GM23338 (cell line): Measurements from ENCODE around the gene GID4.

Experiments
- CREB1 ChIP-seq: fragments of 250-450 bp; sonication (Bioruptor Pico); IDR thresholded peaks from 2 replicates; pipeline ENCODE4 v1.5.0; 2020; ENCODE audit warnings: low read depth, mild to moderate bottlenecking, moderate library complexity
- CTCF ChIP-seq, 2 experiments: fragments of 200-600 bp in 1 of 2; sonication (generic) in 1 of 2; conservative IDR thresholded peaks; 2 replicates each; pipeline versions ENCODE4 v1.5.1 to v1.6.1; 2016 to 2017; ENCODE audit warnings: antibody characterized with exemption in 2 of 2, low read depth in 2 of 2, mild to moderate bottlenecking in 2 of 2, moderate library complexity in 1 of 2
- ETS1 ChIP-seq: IDR thresholded peaks from 2 replicates; pipeline ENCODE4 v1.6.1; 2016; ENCODE audit warnings: antibody characterized with exemption
- EZH2 ChIP-seq: fragments of 200-600 bp; sonication (generic); IDR thresholded peaks from one replicate; pipeline ENCODE4 v1.8.0; 2017; ENCODE audit warnings: antibody characterized with exemption, mild to moderate bottlenecking, low read depth; ENCODE audit not compliant: unreplicated experiment
- EZH2phosphoT487 ChIP-seq: fragments of 200-600 bp; sonication (generic); IDR thresholded peaks from one replicate; pipeline ENCODE4 v1.8.1; 2018; ENCODE audit warnings: antibody characterized with exemption; ENCODE audit not compliant: unreplicated experiment
- JUNB ChIP-seq: IDR thresholded peaks from one replicate; pipeline ENCODE4 v1.6.1; 2016; ENCODE audit warnings: antibody characterized with exemption; ENCODE audit not compliant: unreplicated experiment
- NANOG ChIP-seq: IDR thresholded peaks from 2 replicates; pipeline ENCODE4 v1.6.1; 2016; ENCODE audit warnings: antibody characterized with exemption, borderline replicate concordance
- POLR2AphosphoS5 ChIP-seq: IDR thresholded peaks from 2 replicates; pipeline ENCODE4 v1.6.1; 2016; ENCODE audit warnings: antibody characterized with exemption, low read depth
- REST ChIP-seq: IDR thresholded peaks from one replicate; pipeline ENCODE4 v1.6.1; 2018; ENCODE audit warnings: antibody characterized with exemption; ENCODE audit not compliant: unreplicated experiment
- ZNF114 ChIP-seq: fragments of 250-450 bp; sonication (Bioruptor Pico); IDR thresholded peaks from 2 replicates; pipeline ENCODE4 v1.5.0; 2020; ENCODE audit warnings: mild to moderate bottlenecking, moderate library complexity
- ZNF331 ChIP-seq: fragments of 250-450 bp; sonication (Bioruptor Pico); IDR thresholded peaks from 2 replicates; pipeline ENCODE4 v1.5.0; 2020; ENCODE audit warnings: low read depth, mild to moderate bottlenecking, moderate library complexity
- ZNF462 ChIP-seq: fragments of 250-450 bp; sonication (Bioruptor Pico); IDR thresholded peaks from 2 replicates; pipeline ENCODE4 v1.5.0; 2020; ENCODE audit warnings: mild to moderate bottlenecking, moderate library complexity

- no peak for TF ChIP-seq CTCF (conservative IDR thresholded peaks at IDR 0.05; ENCODE audit: low read depth in 2 of 2)
- TF ChIP-seq EZH2 = no peak
- no peak for TF ChIP-seq POLR2AphosphoS5
- TF ChIP-seq ZNF114 (CRISPR knock-in tag) = no peak
- no peak for TF ChIP-seq REST
- no peak for TF ChIP-seq EZH2phosphoT487
- no peak for TF ChIP-seq JUNB
- no peak for TF ChIP-seq CREB1
- no peak for TF ChIP-seq NANOG
- TF ChIP-seq ZNF331 (CRISPR knock-in tag) = no peak
- TF ChIP-seq ETS1 = no peak
- no peak for TF ChIP-seq ZNF462 (CRISPR knock-in tag)
These were observed 72.2 kb downstream of the GID4 start for GRCh38 chr17:18111330-18111971.
